H9 (cell line): ENCODE results near the gene C6orf15. TPM values are rescaled to one million over a fixed set of nuclear protein-coding genes. Genes with fewer than 3 reads are reported as not detected.
A peak's percentile ranks its signal among the peaks of the same experiment; 100 is the strongest.

Experiments used
- DNase-seq: peaks from one replicate; pipeline ENCODE4 v3.0.0-alpha.2; 2017
- H2AFZ ChIP-seq: one replicate; pipeline ENCODE4 v1.6.1; 2013; ENCODE audit warnings: mild to moderate bottlenecking, low read length, control low read depth, moderate library complexity
- H2AK5ac ChIP-seq: 2 replicates; pipeline ENCODE4 v1.6.1; 2013; ENCODE audit warnings: low read length, control low read depth, mixed read lengths; ENCODE audit not compliant: insufficient read length
- H2BK120ac ChIP-seq: one replicate; pipeline ENCODE4 v1.6.1; 2013; ENCODE audit warnings: low read depth, mild to moderate bottlenecking, low read length, control low read depth, inconsistent platforms; ENCODE audit not compliant: poor library complexity, severe bottlenecking
- H2BK12ac ChIP-seq: 2 replicates; pipeline ENCODE4 v1.6.1; 2013; ENCODE audit warnings: low read length, control low read depth, mixed read lengths, low read depth; ENCODE audit not compliant: insufficient read length
- H2BK15ac ChIP-seq: 2 replicates; pipeline ENCODE4 v1.6.1; 2013; ENCODE audit warnings: low read depth, low read length, control low read depth
- H2BK20ac ChIP-seq: one replicate; pipeline ENCODE4 v1.6.1; 2013; ENCODE audit warnings: low read depth, mild to moderate bottlenecking, low read length, control low read depth, inconsistent platforms; ENCODE audit not compliant: poor library complexity, severe bottlenecking
- H2BK5ac ChIP-seq: 2 replicates; pipeline ENCODE4 v1.6.1; 2013; ENCODE audit warnings: low read length, control low read depth, mixed read lengths; ENCODE audit not compliant: insufficient read length
- H3K14ac ChIP-seq: 2 replicates; pipeline ENCODE4 v1.6.1; 2013; ENCODE audit warnings: low read length, control low read depth; ENCODE audit not compliant: insufficient read depth
- H3K18ac ChIP-seq: 2 replicates; pipeline ENCODE4 v1.6.1; 2013; ENCODE audit warnings: low read depth, mild to moderate bottlenecking, mixed read lengths, low read length, control low read depth; ENCODE audit not compliant: insufficient read length
- H3K23ac ChIP-seq: 2 replicates; pipeline ENCODE4 v1.6.1; 2013; ENCODE audit warnings: low read length, control low read depth, mixed read lengths, low read depth; ENCODE audit not compliant: insufficient read length
- H3K23me2 ChIP-seq: 2 replicates; pipeline ENCODE4 v1.6.1; 2013; ENCODE audit warnings: low read depth, mild to moderate bottlenecking, mixed read lengths, low read length, control low read depth; ENCODE audit not compliant: insufficient read length, poor library complexity, severe bottlenecking
- H3K27ac ChIP-seq: 2 replicates; pipeline ENCODE4 v1.5.1; 2013; ENCODE audit warnings: low read length, control low read depth, mixed read lengths, low read depth; ENCODE audit not compliant: insufficient read length
- H3K27me3 ChIP-seq: 2 replicates; pipeline ENCODE4 v1.6.1; 2013; ENCODE audit warnings: low read length, control low read depth, inconsistent platforms; ENCODE audit not compliant: insufficient read depth
- H3K4ac ChIP-seq: 2 replicates; pipeline ENCODE4 v1.6.1; 2013; ENCODE audit warnings: low read depth, mild to moderate bottlenecking, control low read depth, inconsistent platforms, low read length, moderate library complexity
- H3K4me1 ChIP-seq: 2 replicates; pipeline ENCODE4 v1.6.1; 2013; ENCODE audit warnings: low read length, control low read depth, inconsistent platforms; ENCODE audit not compliant: insufficient read depth
- H3K4me2 ChIP-seq: 2 replicates; pipeline ENCODE4 v1.6.1; 2013; ENCODE audit warnings: low read length, control low read depth, mixed read lengths; ENCODE audit not compliant: insufficient read length, insufficient read depth
- H3K56ac ChIP-seq: 2 replicates; pipeline ENCODE4 v1.6.1; 2013; ENCODE audit warnings: low read depth, mild to moderate bottlenecking, mixed read lengths, low read length, control low read depth; ENCODE audit not compliant: insufficient read length
- H3K79me1 ChIP-seq: 2 replicates; pipeline ENCODE4 v1.6.1; 2013; ENCODE audit warnings: low read depth, mild to moderate bottlenecking, moderate library complexity, low read length, control low read depth, inconsistent platforms; ENCODE audit not compliant: insufficient read depth, poor library complexity, severe bottlenecking
- H3K79me2 ChIP-seq: 2 replicates; pipeline ENCODE4 v1.6.1; 2013; ENCODE audit warnings: low read length, control low read depth, inconsistent platforms; ENCODE audit not compliant: insufficient read depth
- H3K9ac ChIP-seq: 2 replicates; pipeline ENCODE4 v1.6.1; 2013; ENCODE audit warnings: low read length, control low read depth, mixed read lengths; ENCODE audit not compliant: insufficient read length; ENCODE audit errors: extremely low read depth
- H3K9me3 ChIP-seq: one replicate; pipeline ENCODE4 v1.6.1; 2013; ENCODE audit warnings: low read depth, low read length, inconsistent platforms; ENCODE audit not compliant: control insufficient read depth
- H3T11ph ChIP-seq: one replicate; pipeline ENCODE4 v1.6.1; 2013; ENCODE audit warnings: mild to moderate bottlenecking, low read length, control low read depth, inconsistent platforms
- H4K20me1 ChIP-seq: one replicate; pipeline ENCODE4 v1.6.1; 2013; ENCODE audit not compliant: control insufficient read depth, insufficient read length, insufficient read depth
- H4K5ac ChIP-seq: 2 replicates; pipeline ENCODE4 v1.6.1; 2013; ENCODE audit warnings: low read depth, mild to moderate bottlenecking, mixed read lengths, low read length, control low read depth; ENCODE audit not compliant: insufficient read length
- H4K8ac ChIP-seq: replicated peaks from 2 replicates; pipeline ENCODE4 v1.6.1; 2013; ENCODE audit warnings: low read length, control low read depth, mixed read lengths, low read depth; ENCODE audit not compliant: insufficient read length
- H4K91ac ChIP-seq: 2 replicates; pipeline ENCODE4 v1.6.1; 2013; ENCODE audit warnings: low read depth, mild to moderate bottlenecking, moderate library complexity, mixed read lengths, low read length, control low read depth; ENCODE audit not compliant: insufficient read length
- H3K27ac Mint-ChIP-seq, 3 experiments: 2 replicates in 2 of 3; 3 replicates in 1 of 3; pipeline ENCODE4 v1.8.0; 2020 to 2021; ENCODE audit warnings: mixed read lengths in 3 of 3, mild to moderate bottlenecking in 1 of 3, moderate library complexity in 1 of 3
- H3K27me3 Mint-ChIP-seq: 2 replicates; pipeline ENCODE4 v1.8.0; 2021; ENCODE audit warnings: low read depth, mild to moderate bottlenecking, moderate library complexity, mixed read lengths
- H3K36me3 Mint-ChIP-seq, 3 experiments: 2 replicates in 2 of 3; 3 replicates in 1 of 3; pipeline ENCODE4 v1.8.0; 2020 to 2021; ENCODE audit warnings: low read depth in 3 of 3, mixed read lengths in 3 of 3; ENCODE audit not compliant: insufficient read depth in 1 of 3
- H3K4me1 Mint-ChIP-seq, 2 experiments: 2 replicates each; pipeline ENCODE4 v1.8.0; 2020; ENCODE audit warnings: mixed read lengths in 2 of 2
- H3K4me3 Mint-ChIP-seq, 2 experiments: 2 replicates in 1 of 2; 3 replicates in 1 of 2; pipeline ENCODE4 v1.8.0; 2020 to 2021; ENCODE audit warnings: mild to moderate bottlenecking in 2 of 2, mixed read lengths in 2 of 2, moderate library complexity in 1 of 2
- H3K9me3 Mint-ChIP-seq, 2 experiments: 2 replicates in 1 of 2; 3 replicates in 1 of 2; pipeline ENCODE4 v1.8.0; 2020; ENCODE audit warnings: mild to moderate bottlenecking in 2 of 2, mixed read lengths in 2 of 2, moderate library complexity in 1 of 2
- CTCF ChIP-seq: fragments of 200-600 bp; sonication (generic); conservative IDR thresholded peaks from 3 replicates; pipeline ENCODE4 v1.8.0; 2021; ENCODE audit warnings: antibody characterized with exemption, mild to moderate bottlenecking
- WGBS: extraction: QIAGEN DNeasy Blood & Tissue Kit; methylation state at CpG from one replicate; pipeline ENCODE4 v1.1.7; 2013; ENCODE audit warnings: missing lambda C conversion rate, low lambda C conversion rate, mixed read lengths; ENCODE audit not compliant: insufficient read length; ENCODE audit errors: extremely low coverage; 5-methylcytosine and 5-hydroxymethylcytosine counted together
- total RNA-seq: library from RNA; stranded (reverse); gene quantifications from 2 replicates; pipeline ENCODE4 v1.2.1, GENCODE V29; 2021

Gene C6orf15
- total RNA-seq, 1 experiment from 2014 or later, result not detected

GRCh38 chr6:31074401-31074800 lies 38.0 kb downstream of the C6orf15 start:
- H2BK120ac ChIP-seq, result no peak overlapping the region
- no peaks in the 10 kb centered on the region for H3K9me3 ChIP-seq
- no peaks in the 10 kb centered on the region for H3K79me1 ChIP-seq
- Mint-ChIP-seq H3K9me3 (no peaks in the 10 kb centered on the region), H3K4me3 (no peak overlapping the region), H3K27me3 (no peaks in the 10 kb centered on the region), H3K36me3 (no peaks in the 10 kb centered on the region), H3K4me1 (peaks cover 49 to 50% of the 10 kb centered on the region in 2 experiments), H3K27ac (peak overlapping the region in 1 of 3 experiments; percentile 48; a peak in 1 of 7 replicates)
- no peak overlapping the region for H2BK20ac ChIP-seq
- peaks cover 3% of the 10 kb centered on the region; the same call in 1 of the 2 replicates for H3K4me1 ChIP-seq
- no peak overlapping the region for H3K56ac ChIP-seq
- H2AK5ac ChIP-seq, result no peak overlapping the region
- H3T11ph ChIP-seq, result no peak overlapping the region
- H3K27ac ChIP-seq, result no peak overlapping the region
- no peak overlapping the region for H2BK5ac ChIP-seq
- no peak overlapping the region for H4K8ac ChIP-seq
- no peak overlapping the region for H2BK15ac ChIP-seq
- no peak overlapping the region for H4K91ac ChIP-seq
- H4K5ac ChIP-seq, result no peak overlapping the region
- no peaks in the 10 kb centered on the region for H4K20me1 ChIP-seq
- H3K27me3 ChIP-seq, result no peaks in the 10 kb centered on the region
- WGBS, result no CpG with 5 or more reads among the region's 4 CpGs
- no peak overlapping the region for H3K14ac ChIP-seq
- H2BK12ac ChIP-seq, result no peak overlapping the region
- no peaks in the 10 kb centered on the region for H3K23me2 ChIP-seq
- H3K4ac ChIP-seq, result no peak overlapping the region
- H2AFZ ChIP-seq, result no peak overlapping the region
- DNase-seq, result no peak
- H3K18ac ChIP-seq, result no peak overlapping the region
- H3K9ac ChIP-seq, result no peak overlapping the region
- H3K79me2 ChIP-seq, result no peaks in the 10 kb centered on the region
- no peak overlapping the region for H3K4me2 ChIP-seq
- no peak overlapping the region for H3K23ac ChIP-seq
- TF ChIP-seq CTCF, result no peak
